ENCODE data around the gene CLEC3A.
"Not testable (repeated sequence)": the region's sequence is repeated elsewhere in the genome, so short reads cannot be mapped to it uniquely, and the experiment has no call there.

CLEC3A gene

GRCh38 chr16:78025631-78026030, 3.3 kb downstream of the CLEC3A start:
- FAIRE-seq, result no peak

GRCh38 chr16:78028018-78028417, 5.7 kb downstream of the CLEC3A start:
- DNase-seq (ENCODE audit: insufficient read length, low spot score) (no peak), FAIRE-seq (no peak)

More at GRCh38 chr16:78025631-78026030, 3.3 kb downstream of the CLEC3A start:
- no peak for DNase-seq (ENCODE audit: insufficient read length, low spot score)

- FAIRE-seq (no peak), DNase-seq (ENCODE audit: insufficient read length, low spot score) (no peak)
Observed at GRCh38 chr16:78034530-78034929, 12.2 kb downstream of the CLEC3A start.

GRCh38 chr16:78035012-78035411, 12.7 kb downstream of the CLEC3A start:
- FAIRE-seq, result no peak
- no peak for DNase-seq (ENCODE audit: insufficient read length, low spot score)

DNA sequence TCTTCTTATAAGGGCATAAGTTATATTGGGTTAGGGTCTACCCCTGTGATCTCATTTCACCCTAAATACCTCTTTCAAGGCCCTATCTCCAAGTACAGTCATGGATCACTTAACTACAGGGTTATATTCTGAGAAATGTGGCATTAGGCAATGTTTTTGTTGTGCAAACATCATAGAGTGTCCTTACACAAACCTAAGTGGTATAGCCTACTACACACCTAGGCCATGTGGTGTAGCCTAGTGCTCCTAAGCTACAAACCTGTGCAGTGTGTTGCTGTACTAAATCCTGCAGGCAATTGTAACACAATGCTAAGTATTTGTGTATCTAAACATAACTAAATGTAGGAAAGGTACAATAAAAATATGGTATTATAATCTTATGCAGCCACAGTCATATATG, 18.0 kb downstream of the CLEC3A start:
- FAIRE-seq, result no peak

DNA sequence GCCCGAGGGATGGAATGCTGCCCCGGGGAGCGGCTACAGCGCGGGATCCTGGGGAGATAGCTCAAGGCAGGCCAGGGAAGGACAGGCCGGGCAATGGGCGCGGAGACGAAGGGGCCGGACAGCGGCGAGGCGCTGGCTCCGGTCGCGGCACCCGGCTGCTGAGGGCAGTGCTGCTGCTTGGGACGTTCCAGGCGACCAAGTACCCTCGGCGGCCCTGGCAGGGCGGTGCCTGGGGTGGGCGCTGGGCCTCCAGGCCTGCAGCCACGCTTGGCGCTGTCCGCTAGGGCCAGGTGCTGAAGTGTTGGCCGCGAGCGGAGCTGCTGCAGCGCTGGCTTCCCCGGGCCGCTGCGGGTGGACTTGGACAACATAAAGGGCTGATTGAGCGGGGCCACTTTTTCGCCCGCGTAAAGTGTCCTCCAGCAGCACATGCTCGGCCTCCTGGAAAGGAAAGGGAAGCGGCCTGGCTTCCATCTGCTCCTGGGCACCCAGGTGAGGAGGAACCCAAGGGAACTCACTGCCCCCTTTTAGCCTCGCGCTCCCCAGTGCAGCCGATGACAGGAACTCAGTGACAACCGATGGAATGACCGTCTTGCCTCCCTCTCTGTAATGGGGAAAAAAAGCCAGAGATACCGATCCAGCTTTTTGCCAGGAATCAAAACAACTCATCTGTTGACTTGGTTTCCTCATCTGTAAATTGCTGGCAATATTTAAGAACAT, 23.7 kb downstream of the CLEC3A start:
- FAIRE-seq, result no peak
- peak; percentile 31 for DNase-seq (ENCODE audit: insufficient read length, low spot score)

More for the DNA sequence above, 18.0 kb downstream of the CLEC3A start:
- no peak for DNase-seq (ENCODE audit: insufficient read length, low spot score)

GRCh38 chr16:78048319-78048718, 26.0 kb downstream of the CLEC3A start:
- DNase-seq (ENCODE audit: insufficient read length, low spot score) (no peak), FAIRE-seq (no peak)

DNA sequence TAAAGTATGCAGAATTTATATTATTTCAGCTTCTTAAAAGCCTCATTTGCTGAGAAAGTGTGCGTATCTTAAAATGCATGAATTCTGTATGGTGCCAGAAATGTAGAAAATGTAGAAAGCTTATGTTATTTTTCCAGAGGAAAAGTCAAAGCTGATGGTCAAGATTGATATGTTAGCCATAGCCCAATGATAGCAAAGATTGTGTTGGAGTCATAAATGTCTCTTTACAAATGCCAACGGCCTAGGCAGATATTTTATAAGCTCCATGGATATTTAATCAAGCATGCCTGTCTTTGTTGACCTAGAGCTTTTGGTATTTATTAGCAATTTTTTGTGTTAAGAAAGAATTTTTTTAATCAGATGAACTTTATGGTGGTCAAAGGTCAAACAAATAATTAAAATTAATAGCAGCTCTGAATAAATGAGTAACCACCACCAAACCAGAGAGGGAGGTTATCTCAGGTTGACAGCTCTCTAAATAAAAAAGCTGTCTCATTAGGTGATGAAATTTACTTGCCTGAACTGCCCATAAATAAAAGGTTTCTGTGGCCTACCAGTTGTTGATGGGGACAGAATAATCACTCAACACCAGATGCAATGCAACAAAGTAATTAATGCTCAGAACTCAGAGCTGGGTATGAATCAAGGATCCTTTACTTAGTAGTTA, 28.5 kb downstream of the CLEC3A start:
- DNase-seq (ENCODE audit: insufficient read length, low spot score) (no peak), FAIRE-seq (no peak)

DNA sequence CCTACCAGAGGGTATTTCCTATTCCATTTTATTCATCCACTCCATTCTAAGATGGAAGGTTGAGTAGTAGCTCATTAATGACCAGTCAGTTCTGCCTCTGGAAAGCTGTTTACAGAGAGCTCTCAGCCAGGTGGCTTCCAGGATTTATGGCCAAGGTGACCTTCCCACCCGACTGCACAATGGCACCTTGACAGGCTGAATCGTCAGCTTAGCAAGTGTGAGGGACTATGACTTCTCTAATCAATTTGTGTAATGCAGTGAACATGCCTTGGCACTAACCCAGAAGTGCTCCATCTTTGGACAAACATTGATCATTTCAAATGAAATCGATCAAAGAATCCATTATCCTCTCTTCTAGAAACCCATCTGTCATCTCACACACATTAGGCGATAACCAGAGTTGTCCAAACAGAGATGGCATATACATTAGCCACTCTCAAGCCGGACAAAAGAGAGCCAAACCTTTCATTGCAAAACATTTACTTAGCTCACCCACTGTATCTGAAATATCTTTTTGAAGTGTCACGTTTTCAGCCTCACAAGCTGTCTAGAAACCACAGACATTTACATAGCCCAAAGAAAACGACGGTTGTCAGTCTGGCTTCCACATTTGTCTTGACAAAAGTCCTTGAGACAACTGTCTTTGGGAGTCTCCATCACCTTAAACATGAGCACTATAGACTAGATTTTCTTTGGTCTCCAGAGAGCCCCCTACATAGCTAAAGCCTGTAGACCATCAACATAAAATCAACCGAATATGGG, 35.6 kb downstream of the CLEC3A start:
- DNase-seq (ENCODE audit: insufficient read length, low spot score) (no peak), FAIRE-seq (no peak)

DNA sequence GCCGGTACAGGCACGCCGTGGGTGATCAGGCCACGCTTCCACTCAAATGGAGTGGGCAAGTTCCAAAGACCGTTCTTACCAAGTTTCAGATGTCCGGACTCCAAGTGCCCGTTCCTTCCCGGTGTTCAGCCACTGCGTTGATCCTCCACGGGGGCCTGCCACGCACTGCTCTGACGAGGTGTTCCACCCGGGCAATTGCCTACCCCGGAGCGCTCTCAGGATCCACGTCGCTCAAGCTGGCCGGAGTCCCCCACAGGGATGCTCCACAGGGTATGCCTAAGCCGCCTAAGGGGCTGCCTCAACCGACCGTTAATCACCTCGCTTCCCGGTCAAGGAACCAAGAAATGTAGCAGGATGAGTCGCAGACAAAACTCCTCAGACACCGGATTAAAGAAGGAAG, 37.5 kb downstream of the CLEC3A start:
- not testable (repeated sequence) for DNase-seq (ENCODE audit: insufficient read length, low spot score); FAIRE-seq

- FAIRE-seq, result no peak
- DNase-seq (ENCODE audit: insufficient read length, low spot score), result no peak
Observed at GRCh38 chr16:78060295-78060694, 37.9 kb downstream of the CLEC3A start.

GRCh38 chr16:78060809-78061208, 38.5 kb downstream of the CLEC3A start:
- DNase-seq (ENCODE audit: insufficient read length, low spot score) (no peak), FAIRE-seq (no peak)

GRCh38 chr16:78065319-78065718, 43.0 kb downstream of the CLEC3A start:
- FAIRE-seq (no peak), DNase-seq (ENCODE audit: insufficient read length, low spot score) (no peak)

DNA sequence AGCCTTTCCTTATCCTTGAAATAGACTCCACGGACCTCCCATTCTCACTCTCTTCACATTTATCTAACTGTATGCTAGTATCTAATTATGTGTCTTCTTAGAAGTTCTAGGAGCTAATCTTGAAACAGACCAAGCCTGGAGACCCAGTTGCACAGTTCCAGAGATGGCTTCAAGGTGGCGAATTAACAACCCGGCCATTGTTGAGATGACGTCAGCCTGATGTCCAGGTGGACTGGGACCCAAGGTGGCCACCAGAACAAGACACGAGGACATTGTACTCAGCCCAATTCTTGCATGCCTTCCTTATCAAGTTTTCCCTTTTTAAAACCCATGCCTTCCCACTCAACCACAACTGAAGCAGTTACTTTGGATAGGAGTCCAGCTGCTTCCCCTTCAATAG, 47.6 kb downstream of the CLEC3A start:
- DNase-seq (ENCODE audit: insufficient read length, low spot score) (no peak), FAIRE-seq (no peak)

GRCh38 chr16:78072275-78072674, 49.9 kb downstream of the CLEC3A start:
- no peak for DNase-seq (ENCODE audit: insufficient read length, low spot score)
- no peak for FAIRE-seq

GRCh38 chr16:78075800-78076199, 53.5 kb downstream of the CLEC3A start:
- no peak for DNase-seq (ENCODE audit: insufficient read length, low spot score)
- no peak for FAIRE-seq

DNA sequence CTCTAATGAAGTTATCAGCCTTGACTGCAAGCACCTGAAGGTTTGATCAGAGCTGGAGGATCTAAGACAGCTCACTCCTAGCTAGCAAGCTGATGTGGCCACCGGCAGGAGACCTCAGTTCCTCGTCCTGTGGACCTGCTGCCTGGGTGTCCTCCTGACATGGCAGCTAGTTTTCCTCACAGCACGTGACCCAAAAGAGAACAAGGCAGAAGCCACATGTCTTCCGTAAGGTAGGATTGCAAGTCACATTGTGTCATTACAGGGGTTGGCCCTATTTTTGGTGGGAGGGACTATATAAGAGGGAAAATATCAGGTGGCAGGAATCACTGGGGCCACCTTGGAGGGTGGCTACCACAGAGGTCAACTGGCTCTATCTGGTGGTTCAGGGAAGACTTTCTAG, 59.0 kb downstream of the CLEC3A start:
- DNase-seq (ENCODE audit: insufficient read length, low spot score), result no peak
- FAIRE-seq, result no peak
